Fibroblast of gingiva (primary cell): Measurements from ENCODE around the gene PLAC8L1.
A peak's percentile ranks its signal among the peaks of the same experiment; 100 is the strongest.
"Not testable (repeated sequence)": the region's sequence is repeated elsewhere in the genome, so short reads cannot be mapped to it uniquely, and the experiment has no call there.

Experiments
- DNase-seq: peaks from one replicate; pipeline ENCODE4 v3.0.0-alpha.2; 2011; ENCODE audit warnings: low read depth

The PLAC8L1 gene

GRCh38 chr5:146105477-146105876, at the start of gene PLAC8L1:
Gene PLAC8L1 (minus strand): TSS chr5:146105577. CDS start chr5:146104311, 1,266 bp downstream.
- no peak for DNase-seq

DNA sequence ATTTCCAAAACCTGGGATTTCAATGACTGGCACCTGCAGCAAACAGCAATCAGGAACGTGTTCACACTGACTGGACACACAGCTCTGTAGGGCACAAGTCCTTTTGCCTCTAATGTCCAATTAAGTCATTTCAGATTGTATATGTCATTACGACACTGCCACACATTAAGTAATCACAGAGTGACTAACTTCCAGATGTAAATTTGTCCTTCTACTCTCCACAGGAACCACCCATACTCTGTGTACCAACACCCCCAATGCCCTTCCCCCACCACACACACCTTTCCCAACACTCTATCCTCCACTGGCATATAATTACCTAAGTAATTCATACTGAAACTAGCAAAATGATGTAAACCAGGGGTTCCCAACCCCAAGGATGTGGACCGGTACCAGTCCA, 46.6 kb upstream of the PLAC8L1 start:
- DNase-seq, result peak; percentile 18

DNA sequence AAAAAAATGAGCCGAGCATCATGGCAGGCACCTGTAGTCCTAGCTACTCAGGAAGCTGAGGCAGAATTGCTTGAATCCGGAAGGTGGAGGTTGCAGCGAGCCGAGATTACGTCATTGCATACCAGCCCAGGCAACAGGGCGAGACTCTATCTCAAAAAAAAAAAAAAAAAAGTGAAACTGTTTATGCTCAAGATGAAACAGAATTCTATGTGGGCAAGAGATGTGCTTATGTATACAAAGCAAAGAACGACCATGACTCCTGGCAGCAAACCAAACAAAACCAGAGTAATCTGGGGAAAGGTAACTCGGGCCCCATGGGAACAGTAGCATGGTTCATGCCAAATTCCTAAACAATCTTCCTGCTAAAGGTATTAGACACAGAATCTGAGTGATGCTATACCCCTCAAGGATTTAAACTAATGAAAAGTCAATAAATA, 32.6 kb upstream of the PLAC8L1 start:
- DNase-seq, result peak; percentile 45

- DNase-seq, result peak; percentile 31
Measured at GRCh38 chr5:146130440-146131045, 25.2 kb upstream of the PLAC8L1 start.

- no peak for DNase-seq
Measured at GRCh38 chr5:146126068-146126467, 20.7 kb upstream of the PLAC8L1 start.

GRCh38 chr5:146124580-146124979, 19.2 kb upstream of the PLAC8L1 start:
- no peak for DNase-seq

GRCh38 chr5:146121451-146121850, 16.1 kb upstream of the PLAC8L1 start:
- not testable (repeated sequence) for DNase-seq

DNA sequence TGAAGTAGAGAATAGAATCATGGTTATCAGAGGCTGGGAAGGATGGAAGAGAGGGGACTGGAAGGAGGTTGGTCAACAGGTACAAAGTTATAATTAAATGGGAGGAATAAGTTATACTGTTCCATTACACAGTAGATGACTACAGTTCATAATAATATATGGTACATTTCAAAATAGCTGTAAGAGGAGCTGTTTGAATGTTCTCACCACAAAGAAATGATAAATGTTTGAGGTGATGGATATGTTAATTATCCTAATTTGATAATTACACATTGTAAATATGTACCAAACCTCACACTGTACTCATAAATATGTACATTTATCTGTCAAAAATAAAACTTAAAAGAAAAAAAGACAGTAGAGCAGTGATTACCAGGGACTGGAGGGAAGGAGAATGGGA, 12.9 kb upstream of the PLAC8L1 start:
- no peak for DNase-seq

- not testable (repeated sequence) for DNase-seq
Measured at GRCh38 chr5:146117216-146117615, 11.8 kb upstream of the PLAC8L1 start.

DNA sequence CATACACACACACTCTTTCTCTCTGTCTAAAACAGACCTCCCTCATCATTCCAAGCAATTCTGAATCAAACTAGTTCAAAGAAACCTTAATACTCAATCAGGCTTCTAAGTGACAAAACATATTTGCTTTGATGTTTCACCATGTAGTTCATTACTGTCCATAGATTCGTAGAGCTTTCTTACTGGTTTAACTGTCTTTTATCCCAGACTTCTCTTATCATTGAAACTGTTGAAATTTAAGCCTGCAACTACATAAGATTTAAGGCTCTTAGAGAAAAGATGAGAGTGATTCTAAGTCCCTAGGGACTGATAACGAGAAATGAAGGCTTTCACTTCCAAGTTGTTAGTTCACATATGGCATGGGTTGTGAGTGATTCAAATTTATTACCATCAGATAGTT, 11.0 kb upstream of the PLAC8L1 start:
- no peak for DNase-seq

DNA sequence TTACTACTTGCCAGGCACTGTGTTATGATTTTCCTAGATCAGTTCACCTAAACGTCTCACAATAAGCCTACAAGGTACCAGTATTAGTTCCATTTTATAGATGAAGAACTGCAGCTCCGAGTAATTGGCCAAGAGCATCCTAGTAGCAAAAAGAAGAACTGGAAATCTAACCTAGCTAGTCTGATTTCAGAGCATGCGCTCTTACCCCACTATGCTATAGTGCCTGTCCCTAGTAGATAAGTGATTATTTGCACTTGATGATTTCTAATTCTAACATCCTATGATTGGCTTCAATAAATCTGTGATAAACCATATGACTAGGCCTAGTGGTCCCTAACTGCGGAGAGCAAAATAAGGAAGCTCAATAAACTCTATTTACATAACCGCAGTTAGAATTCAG, 7.1 kb upstream of the PLAC8L1 start:
- no peak for DNase-seq

DNA sequence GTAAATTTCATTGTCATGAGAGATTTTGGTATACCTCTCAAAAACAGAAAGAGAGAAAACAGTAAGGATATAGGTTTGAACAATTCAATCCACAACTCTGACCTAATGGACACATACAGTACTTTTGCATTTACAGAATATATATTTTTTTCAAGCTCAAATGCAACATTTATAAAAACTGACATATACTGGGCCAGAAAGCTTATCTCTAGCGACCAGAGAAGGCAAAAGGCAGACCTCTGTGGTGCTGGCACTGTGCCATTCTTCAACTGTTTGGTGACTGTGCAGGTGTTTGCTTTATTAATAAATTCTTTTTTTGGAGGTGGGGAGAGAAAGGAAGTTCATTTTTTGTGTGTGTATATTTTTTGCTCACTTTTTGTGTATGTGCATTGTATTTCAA, 6.0 kb upstream of the PLAC8L1 start:
- no peak for DNase-seq

DNA sequence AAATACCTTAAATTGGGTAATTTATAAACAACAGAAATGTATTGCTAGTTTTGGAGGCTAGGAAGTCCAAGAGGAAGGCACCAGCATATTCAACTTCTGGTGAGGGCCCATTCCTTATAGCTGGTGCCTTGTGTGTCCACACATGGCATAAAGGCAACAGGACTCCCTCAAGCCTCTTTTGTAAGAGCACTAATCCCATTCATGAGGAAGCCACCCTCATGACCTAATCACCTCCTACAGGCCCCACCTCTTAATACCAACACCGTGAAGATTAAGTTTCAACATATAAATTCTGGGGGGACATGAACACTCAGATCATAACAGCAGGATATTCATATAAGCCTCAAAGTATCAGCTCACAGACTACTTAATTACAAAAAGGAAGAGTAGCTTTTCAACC, 4.0 kb upstream of the PLAC8L1 start:
- no peak for DNase-seq

GRCh38 chr5:146108870-146109269, 3.5 kb upstream of the PLAC8L1 start:
- DNase-seq, result not testable (repeated sequence)

- DNase-seq, result no peak
Measured at GRCh38 chr5:146107901-146108300, 2.5 kb upstream of the PLAC8L1 start.

GRCh38 chr5:146103594-146103993, 1.8 kb downstream of the PLAC8L1 start:
- DNase-seq, result peak; percentile 18

DNA sequence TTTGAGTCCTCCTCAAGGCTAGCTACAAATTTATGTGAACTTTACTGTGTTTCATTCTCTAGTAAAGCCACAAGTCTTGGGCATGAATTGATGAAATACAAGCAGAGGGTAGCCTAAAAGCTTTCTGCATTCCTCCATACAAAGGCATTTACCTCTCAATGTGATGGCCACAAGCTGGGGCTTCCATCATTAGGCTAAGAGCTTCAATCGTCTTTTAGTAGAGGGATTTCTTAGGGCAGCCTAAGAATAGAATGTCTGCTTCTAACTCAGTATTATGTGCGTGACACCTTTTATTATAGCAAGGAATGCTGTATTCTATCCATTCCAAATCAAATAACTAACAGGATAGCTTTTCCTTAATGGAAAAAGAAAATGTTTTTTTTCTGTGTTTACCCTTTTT, 3.7 kb downstream of the PLAC8L1 start:
- DNase-seq, result no peak

- no peak for DNase-seq
Measured at GRCh38 chr5:146098047-146098446, 7.3 kb downstream of the PLAC8L1 start.

DNA sequence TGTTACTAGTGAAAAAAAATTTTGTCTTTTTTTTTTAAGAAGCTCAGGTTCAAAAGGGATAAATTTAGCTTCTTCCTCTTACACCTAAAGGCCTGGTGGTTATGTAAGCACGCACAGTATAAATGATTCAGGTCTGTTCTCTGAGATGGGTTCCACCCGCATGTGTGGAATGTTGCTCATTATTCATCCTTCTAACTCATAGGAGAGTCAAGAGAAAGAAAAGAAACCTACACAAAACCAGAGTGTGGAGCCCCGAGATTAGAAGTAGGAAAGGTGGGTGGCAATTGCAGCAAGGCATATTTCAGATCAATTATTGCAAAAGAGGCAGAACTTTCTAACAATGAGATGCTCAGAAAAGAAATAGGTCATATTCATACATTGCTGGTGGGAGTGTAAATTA, 13.5 kb downstream of the PLAC8L1 start:
- no peak for DNase-seq

DNA sequence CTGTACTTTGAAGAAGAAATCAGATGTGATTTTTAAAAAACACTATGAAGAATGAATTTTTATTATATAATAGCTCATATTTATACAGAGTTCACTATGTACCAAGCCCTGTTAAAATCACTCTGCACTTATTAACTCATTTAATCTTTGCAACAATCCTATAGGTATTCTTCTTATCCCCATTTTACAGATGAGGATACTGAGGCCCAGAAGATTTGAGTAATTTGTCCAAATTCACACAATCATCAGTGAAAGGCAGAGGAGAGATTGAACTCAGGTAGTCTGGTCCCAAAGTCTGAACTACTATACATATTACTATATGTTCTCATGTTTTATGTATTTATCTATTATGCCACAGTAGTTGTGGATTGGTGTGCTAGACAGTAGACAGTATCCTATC, 16.1 kb downstream of the PLAC8L1 start:
- DNase-seq, result no peak

DNA sequence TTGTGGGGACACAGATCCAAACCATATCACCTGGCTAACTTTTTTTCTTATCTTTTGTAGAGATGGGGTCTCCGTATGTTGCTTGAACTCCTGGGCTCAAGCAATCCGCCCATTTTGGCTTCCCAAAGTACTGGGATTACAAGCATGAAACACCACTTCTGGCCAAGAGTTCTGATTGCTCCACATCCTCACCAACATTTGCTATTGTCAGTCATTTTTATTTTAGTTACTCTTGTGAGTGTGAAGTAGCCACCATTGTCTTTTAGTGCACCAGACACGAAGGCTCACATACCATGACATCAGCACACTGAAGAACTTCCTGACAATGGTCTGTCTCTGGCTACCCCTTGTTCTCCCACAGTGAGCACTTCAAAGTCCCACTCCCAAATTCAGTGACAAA, 17.3 kb downstream of the PLAC8L1 start:
- no peak for DNase-seq

- no peak for DNase-seq
Measured at GRCh38 chr5:146084376-146084775, 21.0 kb downstream of the PLAC8L1 start.

DNA sequence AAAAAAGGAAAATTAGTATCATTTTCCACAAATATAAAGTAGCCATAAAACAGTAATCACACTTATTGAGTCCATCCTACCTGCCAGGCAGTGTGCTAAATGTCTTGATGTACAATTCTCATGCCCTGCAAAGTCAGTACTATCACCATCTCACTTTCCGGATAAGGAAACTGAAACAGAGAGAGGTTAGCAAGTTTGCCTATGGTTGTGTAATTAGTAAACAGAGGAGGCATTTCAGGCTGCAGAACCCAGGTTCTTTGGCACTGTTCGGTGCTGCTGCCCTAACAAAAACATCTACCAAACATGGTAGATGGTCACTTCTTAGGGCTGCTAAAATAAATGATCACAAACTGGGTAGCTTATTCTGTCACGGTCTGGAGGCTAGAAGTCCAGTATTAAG, 22.6 kb downstream of the PLAC8L1 start:
- DNase-seq, result no peak

DNA sequence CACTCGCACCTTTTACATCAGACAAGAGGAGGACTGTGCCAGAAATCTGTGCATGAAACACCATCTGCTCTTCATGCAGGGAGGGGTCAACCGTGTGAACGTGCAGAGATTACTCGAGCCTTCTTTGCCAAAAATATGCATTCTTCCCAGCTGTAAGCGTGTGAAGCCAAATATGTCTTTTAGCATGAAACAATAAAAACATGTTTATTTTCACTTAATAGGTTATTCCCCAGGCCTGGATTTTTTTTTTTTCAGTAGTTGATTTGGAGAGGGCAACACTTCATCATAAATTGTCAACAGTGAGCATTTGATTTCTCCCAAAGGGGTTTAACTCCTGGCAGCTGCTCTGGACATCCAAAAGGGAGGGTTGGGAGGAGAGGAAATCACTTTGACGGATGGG, 23.8 kb downstream of the PLAC8L1 start:
- DNase-seq, result no peak
